Thyroid gland (tissue), 4 donors: ENCODE measurements around the gene OR52A1. TPM values are rescaled to one million over a fixed set of nuclear protein-coding genes. Genes with fewer than 3 reads are reported as not detected.
A peak's percentile ranks its signal among the peaks of the same experiment; 100 is the strongest.

Experiments used
- DNase-seq, 2 donors: peaks; one replicate each; pipeline ENCODE4 v3.0.0-alpha.2; 2019
- H3K27ac ChIP-seq, 3 donors: fragments of 200-600 bp; sonication (generic); 1 replicate in 2 of 3; 2 replicates in 1 of 3; pipeline ENCODE4 v1.5.1; 2016 to 2019; ENCODE audit warnings: mild to moderate bottlenecking in 1 of 3, moderate library complexity in 1 of 3
- H3K27me3 ChIP-seq: fragments of 200-600 bp; sonication (generic); one replicate; pipeline ENCODE4 v1.5.1; 2019
- H3K36me3 ChIP-seq, 2 donors: fragments of 200-600 bp; sonication (generic); one replicate each; pipeline ENCODE4 v1.5.1; 2016 to 2019
- H3K4me1 ChIP-seq, 2 donors: fragments of 200-600 bp; sonication (generic); one replicate each; pipeline ENCODE4 v1.5.1; 2017 to 2019
- H3K4me3 ChIP-seq, 3 donors: fragments of 200-600 bp; sonication (generic); replicated peaks in 1 of 3; 1 replicate in 2 of 3; 2 replicates in 1 of 3; pipeline ENCODE4 v1.5.1; 2016; ENCODE audit warnings: mild to moderate bottlenecking in 1 of 3
- H3K9me3 ChIP-seq: fragments of 200-600 bp; sonication (generic); one replicate; pipeline ENCODE4 v1.5.1; 2017
- POLR2A ChIP-seq, 2 donors: fragments of 450-650 bp; IDR thresholded peaks; one replicate each; pipeline ENCODE4 v1.6.1; 2017; ENCODE audit warnings: antibody characterized with exemption in 2 of 2, mild to moderate bottlenecking in 2 of 2, moderate library complexity in 1 of 2
- WGBS, 2 donors: methylation state at CpG; one replicate each; pipeline ENCODE4 v1.1.5; 2017; 5-methylcytosine and 5-hydroxymethylcytosine counted together
- intact Hi-C: fragments of 100-400 bp; cut with DNase I; formaldehyde crosslinking; loops from one replicate; pipeline ENCODE4 v1.15.1; 2023
- total RNA-seq, 4 donors: library from RNA; depleted of rRNA; stranded (reverse); fragments of >200 nt; gene quantifications; one replicate each; pipeline ENCODE4 v1.2.3, GENCODE V29; 2016
- TF ChIP-seq, protein P1 (sequence below), 6 experiments: fragments of 200-600 bp in 3 of 6; fragments of 450-650 bp in 3 of 6; sonication (generic) in 3 of 6; IDR thresholded peaks; one replicate each; pipeline ENCODE4 v1.5.1; 2016 to 2019; ENCODE audit warnings: antibody characterized with exemption in 6 of 6, mild to moderate bottlenecking in 2 of 6, inconsistent platforms in 1 of 6, moderate library complexity in 1 of 6

Gene OR52A1
- total RNA-seq, 4 donors from 2014 or later = not detected

DNA sequence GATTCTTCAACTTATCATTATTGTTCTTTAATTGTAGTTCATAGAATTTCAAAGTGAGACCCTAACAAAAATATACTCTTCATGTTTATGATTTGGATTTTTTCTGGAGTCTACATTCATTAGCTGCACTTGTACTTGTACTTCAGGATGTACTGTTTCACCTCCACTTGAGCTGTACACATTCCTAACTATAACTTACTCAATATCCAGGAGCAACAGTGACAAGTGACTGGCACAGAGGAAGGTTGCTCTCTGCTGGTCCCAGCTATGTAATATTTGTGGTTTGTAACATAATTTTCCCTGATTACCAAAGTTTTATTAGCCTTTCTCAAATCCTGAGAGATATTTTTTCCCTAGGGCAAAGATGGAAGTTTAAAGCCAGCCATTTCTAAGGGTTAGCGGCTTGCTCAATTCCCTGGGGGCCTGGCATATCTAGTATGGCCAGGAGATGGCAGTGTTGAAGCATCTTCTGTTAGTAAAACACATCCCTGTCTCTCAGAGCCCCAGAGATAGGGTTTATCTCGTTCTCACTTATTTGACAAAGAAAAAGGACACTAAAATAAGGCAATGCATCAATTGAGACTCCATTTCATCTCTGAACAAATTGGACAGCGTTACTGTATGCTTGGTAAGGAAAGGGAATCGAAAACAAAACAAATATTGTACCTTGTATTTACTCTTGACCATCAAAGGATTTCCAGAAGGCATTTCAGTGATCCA is 30.6 kb downstream of the OR52A1 start:
- intact Hi-C loops = loop anchor here (10.0 kb wide), 1 partner anchor 681 kb away; the partner anchor contains the start of gene OR52N2
- H3K27ac ChIP-seq = no peak overlapping the region
- TF ChIP-seq POLR2A (IDR thresholded peaks at IDR 0.05) = no peak
- TF ChIP-seq, protein P1, sequence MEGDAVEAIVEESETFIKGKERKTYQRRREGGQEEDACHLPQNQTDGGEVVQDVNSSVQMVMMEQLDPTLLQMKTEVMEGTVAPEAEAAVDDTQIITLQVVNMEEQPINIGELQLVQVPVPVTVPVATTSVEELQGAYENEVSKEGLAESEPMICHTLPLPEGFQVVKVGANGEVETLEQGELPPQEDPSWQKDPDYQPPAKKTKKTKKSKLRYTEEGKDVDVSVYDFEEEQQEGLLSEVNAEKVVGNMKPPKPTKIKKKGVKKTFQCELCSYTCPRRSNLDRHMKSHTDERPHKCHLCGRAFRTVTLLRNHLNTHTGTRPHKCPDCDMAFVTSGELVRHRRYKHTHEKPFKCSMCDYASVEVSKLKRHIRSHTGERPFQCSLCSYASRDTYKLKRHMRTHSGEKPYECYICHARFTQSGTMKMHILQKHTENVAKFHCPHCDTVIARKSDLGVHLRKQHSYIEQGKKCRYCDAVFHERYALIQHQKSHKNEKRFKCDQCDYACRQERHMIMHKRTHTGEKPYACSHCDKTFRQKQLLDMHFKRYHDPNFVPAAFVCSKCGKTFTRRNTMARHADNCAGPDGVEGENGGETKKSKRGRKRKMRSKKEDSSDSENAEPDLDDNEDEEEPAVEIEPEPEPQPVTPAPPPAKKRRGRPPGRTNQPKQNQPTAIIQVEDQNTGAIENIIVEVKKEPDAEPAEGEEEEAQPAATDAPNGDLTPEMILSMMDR (IDR thresholded peaks at IDR 0.05) = peak; percentile 39 to 76 (median 56)
- H3K4me1 ChIP-seq = no peaks in the 10 kb centered on the region
- H3K9me3 ChIP-seq = no peaks in the 10 kb centered on the region
- no peak overlapping the region for H3K4me3 ChIP-seq
- 2 to 3% methylated on average over 4 of the region's 4 CpGs for WGBS, 2 donors
- peak; percentile 51 to 67 for DNase-seq
- H3K27me3 ChIP-seq = no peaks in the 10 kb centered on the region
- H3K36me3 ChIP-seq = no peaks in the 10 kb centered on the region

GRCh38 chr11:5118893-5119292 is 35.7 kb downstream of the OR52A1 start:
- no peaks in the 10 kb centered on the region for H3K27me3 ChIP-seq
- intact Hi-C loops = no loop called here
- no peak for DNase-seq
- TF ChIP-seq POLR2A (IDR thresholded peaks at IDR 0.05) = no peak
- TF ChIP-seq, protein P1 (IDR thresholded peaks at IDR 0.05) = no peak
- H3K4me1 ChIP-seq = no peaks in the 10 kb centered on the region
- no peak overlapping the region for H3K4me3 ChIP-seq
- no peaks in the 10 kb centered on the region for H3K9me3 ChIP-seq
- no peaks in the 10 kb centered on the region for H3K36me3 ChIP-seq
- 87 to 93% methylated on average over 1 of the region's 1 CpG for whole genome bisulfite sequencing, 2 donors
- no peak overlapping the region for H3K27ac ChIP-seq

- H3K4me3 ChIP-seq = no peak overlapping the region
- intact Hi-C loops = no loop called here
- H3K36me3 ChIP-seq = no peaks in the 10 kb centered on the region
- TF ChIP-seq, protein P1 (IDR thresholded peaks at IDR 0.05) = no peak
- TF ChIP-seq POLR2A (IDR thresholded peaks at IDR 0.05) = no peak
- no peaks in the 10 kb centered on the region for H3K4me1 ChIP-seq
- no peak overlapping the region for H3K27ac ChIP-seq
- no peaks in the 10 kb centered on the region for H3K9me3 ChIP-seq
- no peak for DNase-seq
- H3K27me3 ChIP-seq = no peaks in the 10 kb centered on the region
Measured at GRCh38 chr11:5117588-5117987, 37.0 kb downstream of the OR52A1 start.

DNA sequence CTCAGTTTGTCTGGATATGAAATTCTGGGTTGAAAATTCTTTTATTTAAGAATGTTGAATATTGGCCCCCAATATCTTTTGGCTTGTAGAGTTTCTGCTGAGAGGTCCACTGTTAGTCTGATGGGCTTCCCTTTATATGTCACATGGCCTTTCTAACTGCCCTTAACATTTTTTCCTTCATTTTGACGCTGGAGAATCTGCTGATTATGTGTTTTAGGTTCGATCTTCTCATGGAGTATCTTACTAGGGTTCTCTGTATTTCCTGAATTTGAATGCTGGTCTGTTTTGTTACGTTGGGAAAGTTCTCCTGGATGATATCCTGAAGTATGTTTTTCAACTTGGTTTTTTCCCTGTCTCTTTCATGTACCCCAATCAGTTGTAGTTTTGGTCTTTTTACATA is 39.2 kb downstream of the OR52A1 start:
- TF ChIP-seq POLR2A (IDR thresholded peaks at IDR 0.05) = no peak
- TF ChIP-seq, protein P1 (IDR thresholded peaks at IDR 0.05) = no peak
- Histone ChIP-seq H3K4me3 (no peak overlapping the region), H3K27me3 (no peaks in the 10 kb centered on the region), H3K36me3 (no peaks in the 10 kb centered on the region), H3K9me3 (no peaks in the 10 kb centered on the region), H3K4me1 (no peaks in the 10 kb centered on the region), H3K27ac (no peak overlapping the region)
- WGBS, 2 donors = 76 to 79% methylated on average over 3 of the region's 3 CpGs
- DNase-seq = no peak
- intact Hi-C loops = no loop called here

GRCh38 chr11:5107285-5107684 is 47.3 kb downstream of the OR52A1 start:
- no peaks in the 10 kb centered on the region for H3K27me3 ChIP-seq
- no peak for TF ChIP-seq POLR2A (IDR thresholded peaks at IDR 0.05)
- TF ChIP-seq, protein P1 (IDR thresholded peaks at IDR 0.05) = no peak
- intact Hi-C loops = no loop called here
- H3K4me1 ChIP-seq = no peaks in the 10 kb centered on the region
- H3K27ac ChIP-seq = no peak overlapping the region
- no peak for DNase-seq
- 78 to 81% methylated on average over 3 of the region's 3 CpGs for WGBS, 2 donors
- no peaks in the 10 kb centered on the region for H3K9me3 ChIP-seq
- no peaks in the 10 kb centered on the region for H3K36me3 ChIP-seq
- no peak overlapping the region for H3K4me3 ChIP-seq
